ENCODE measurements around the gene RRP1.

- TF ChIP-seq CTCF (IDR thresholded peaks at IDR 0.05; ENCODE audit: insufficient read depth, low read length, poor library complexity, severe bottlenecking) (no peak), EZH2phosphoT487 (conservative IDR thresholded peaks at IDR 0.05; ENCODE audit: low read length) (no peak)
These were observed 47.8 kb upstream of the RRP1 start for GRCh38 chr21:43741423-43742096.
